Mesenteric fat pad (tissue), 1 donor: ENCODE data around the gene DDAH1. TPM values are rescaled to one million over a fixed set of nuclear protein-coding genes. Genes with fewer than 3 reads are reported as not detected.
A peak's percentile ranks its signal among the peaks of the same experiment; 100 is the strongest.
"Not testable (repeated sequence)": the region's sequence is repeated elsewhere in the genome, so short reads cannot be mapped to it uniquely, and the experiment has no call there.

Experiments
- DNase-seq: peaks from one replicate; pipeline ENCODE4 v3.0.0-alpha.2; 2020; ENCODE audit warnings: low spot score
- total RNA-seq: library from RNA; stranded (reverse); fragmentation: NEBNext Ultra II Directional; extraction: Animal tissue kit (Norgen Biotek cat#: 25700); gene quantifications from one replicate; pipeline ENCODE4 v1.2.1, GENCODE V29; 2021
- donor health status: DM: yes; HTN: yes; CAD: no.

The DDAH1 gene
- total RNA-seq, 1 donor from 2014 or later = 15.4 TPM

- DNase-seq = no peak
Observed at GRCh38 chr1:85471558-85471957, 6.6 kb upstream of the DDAH1 start.

- not testable (repeated sequence) for DNase-seq
Observed at GRCh38 chr1:85470130-85470529, 5.2 kb upstream of the DDAH1 start.

DNA sequence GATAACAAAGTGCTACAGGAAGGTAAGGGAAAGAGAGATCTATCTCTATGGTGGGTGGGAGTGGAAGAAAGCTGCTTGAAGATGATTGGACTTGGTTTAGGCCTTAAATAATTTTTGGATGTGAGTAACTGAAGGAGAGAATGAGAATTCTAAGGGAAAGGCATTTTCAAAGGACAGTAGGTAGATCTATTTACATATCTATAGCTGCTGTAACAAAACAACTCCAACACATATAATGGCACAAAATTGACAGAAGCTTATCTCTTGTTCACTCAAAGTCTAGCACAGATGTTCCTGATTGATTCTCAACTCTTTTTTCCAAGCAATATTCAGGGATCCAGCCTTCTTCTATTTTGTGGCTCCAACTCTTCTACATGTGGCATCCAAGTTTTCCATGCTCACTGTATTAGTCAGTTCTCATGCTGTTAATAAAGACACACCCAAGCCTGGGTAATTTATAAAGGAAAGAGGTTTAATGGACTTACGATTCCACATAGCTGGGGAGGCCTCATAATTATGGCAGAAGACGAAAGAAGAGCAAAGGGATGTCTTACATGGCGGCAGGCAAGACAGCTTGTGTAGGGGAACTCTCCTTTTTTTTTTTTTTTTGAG lies 3.1 kb upstream of the DDAH1 start:
- DNase-seq = no peak

GRCh38 chr1:85467036-85467435 lies 2.1 kb upstream of the DDAH1 start:
- no peak for DNase-seq

DNA sequence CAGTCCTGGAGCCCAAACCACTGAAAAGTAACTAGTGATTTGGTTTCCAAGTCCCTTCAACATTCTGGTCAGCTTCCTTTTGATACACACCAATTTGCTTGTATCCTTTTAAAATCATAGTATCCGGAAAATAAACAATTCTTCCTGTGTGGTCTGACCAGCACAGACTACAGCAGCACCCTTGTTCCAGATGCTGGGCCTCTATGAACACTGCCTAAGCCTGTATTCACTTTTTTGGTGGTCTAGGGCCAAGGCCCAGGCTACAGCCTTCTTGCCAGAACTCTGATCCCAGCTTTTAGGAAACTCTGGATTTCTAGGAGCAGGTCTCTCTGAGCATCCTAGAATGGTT lies 801 bp upstream of the DDAH1 start:
- no peak for DNase-seq

GRCh38 chr1:85464497-85465098 lies 361 bp downstream of the DDAH1 start:
- peak; percentile 91 for DNase-seq

DNA sequence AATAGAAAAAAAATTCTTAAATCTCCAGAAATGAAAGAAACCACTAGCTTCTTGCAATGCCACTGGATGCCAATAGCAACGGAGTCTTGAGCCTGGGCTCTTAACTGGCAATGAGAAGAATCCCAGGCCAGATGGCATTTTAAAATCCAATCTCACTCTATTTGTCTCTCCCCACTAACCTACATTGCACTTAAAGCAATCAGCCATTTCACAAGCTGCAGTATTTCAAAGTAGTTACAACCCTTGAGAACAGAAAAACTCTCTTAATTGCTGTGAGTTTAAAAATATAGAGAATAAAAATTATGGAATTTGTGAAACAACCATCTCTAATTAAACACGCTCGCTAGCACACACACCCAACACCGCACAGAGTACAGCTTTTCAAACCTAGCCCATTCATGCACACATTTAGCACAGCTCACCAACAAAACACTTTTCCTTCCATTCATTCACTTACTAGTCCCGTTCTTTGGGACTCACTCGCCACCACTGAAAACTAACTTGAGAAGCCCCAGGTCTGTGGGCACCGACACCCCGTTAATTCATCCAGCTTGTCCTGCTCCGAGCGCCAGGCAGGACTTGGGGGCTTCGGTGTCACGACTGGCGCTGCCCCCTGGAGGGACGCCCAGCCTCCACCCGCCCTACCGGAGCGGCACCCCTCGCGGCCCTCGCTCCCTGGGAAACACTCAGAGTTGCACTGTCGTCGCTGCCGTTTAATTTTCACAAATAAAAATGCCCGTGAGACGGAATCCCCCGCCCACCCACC lies 1.0 kb downstream of the DDAH1 start:
- DNase-seq = no peak

DNA sequence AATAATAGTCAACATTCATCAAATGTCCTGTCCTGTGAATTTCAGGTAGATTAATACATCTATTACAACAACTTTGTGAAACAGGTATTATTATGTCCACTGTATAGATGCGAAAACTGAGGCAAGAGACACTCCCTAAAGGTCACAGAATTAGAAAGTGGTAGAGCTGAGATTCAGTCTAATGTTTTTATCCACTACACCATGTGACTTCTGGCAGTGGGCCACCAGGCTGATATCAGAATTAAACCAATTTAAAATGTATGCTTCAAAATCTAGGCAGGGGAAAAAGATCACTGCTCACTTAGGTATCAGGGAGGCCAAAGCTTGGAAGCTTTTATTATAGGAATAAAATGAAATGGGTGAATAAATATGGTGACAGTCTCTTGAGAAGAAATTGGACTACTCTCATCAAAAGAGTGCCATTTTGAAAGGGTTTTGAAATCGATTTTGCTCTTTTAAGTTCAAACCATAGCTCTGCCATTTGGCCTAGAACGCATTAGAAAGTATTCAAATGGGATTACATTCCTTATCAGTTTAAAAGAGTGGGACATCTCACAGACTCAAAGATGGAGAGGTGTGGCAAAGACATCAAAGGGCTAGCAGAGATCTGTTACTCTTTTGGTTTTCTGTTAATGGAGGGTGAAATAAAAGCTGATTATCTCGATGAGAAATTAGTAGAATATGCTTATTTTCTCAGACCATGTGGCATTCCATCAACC lies 1.9 kb downstream of the DDAH1 start:
- no peak for DNase-seq

DNA sequence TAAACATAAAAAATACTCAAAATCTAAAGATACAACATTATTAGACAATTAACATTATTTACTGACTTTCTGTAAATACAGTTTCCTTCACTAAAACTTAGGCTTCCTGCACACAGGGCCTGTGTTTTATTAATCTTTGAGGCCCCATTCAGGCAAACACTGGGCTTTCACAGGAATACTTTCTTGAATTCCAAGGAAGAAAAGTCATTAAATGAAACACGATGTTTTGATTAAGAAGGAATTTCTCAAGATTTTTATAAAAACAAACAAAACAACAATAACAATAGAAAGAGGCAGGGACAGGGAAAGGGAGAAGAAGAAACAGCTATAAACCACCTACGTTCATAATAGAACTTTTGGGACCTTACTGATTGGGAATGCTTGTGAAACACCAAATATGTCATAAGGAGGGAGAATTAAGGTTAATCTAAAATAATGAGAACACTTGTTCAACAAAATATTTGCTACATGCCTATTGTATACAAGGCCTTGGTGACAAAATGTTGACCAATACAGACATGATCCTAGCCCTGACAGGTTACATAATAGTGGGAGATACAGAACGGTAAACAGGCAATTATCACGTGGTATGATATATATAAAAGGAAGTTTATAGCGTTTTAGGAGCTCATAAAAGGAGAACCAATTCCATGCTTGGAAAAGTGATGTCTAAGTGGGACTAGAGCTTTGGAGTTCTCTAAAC lies 3.6 kb downstream of the DDAH1 start:
- no peak for DNase-seq

DNA sequence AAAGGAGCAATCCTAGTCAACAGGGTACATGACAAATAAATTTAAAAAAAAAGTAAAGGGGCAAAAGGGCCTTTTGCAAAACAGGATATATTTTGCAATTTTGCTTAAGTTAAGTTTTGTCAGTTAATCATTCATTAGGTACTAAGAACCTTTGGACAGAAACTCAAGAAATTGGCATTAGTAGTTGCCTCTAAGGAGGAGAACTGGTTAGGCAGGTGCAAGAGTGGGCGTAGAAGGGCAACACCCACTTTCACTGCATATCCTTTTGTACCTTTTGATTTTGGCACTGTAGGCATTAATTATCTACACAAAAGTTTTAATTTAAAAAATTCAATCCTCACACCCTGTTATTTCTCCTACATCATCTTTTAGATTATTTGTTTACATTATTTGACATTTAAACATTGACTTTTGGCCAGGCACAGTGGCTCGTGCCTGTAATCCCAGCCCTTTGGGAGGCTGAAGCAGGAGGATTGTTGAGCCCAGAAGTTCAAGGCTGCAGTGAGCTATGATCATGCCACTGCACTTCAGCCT lies 4.3 kb downstream of the DDAH1 start:
- no peak for DNase-seq

GRCh38 chr1:85459290-85459689 lies 5.7 kb downstream of the DDAH1 start:
- no peak for DNase-seq

GRCh38 chr1:85454214-85454613 lies 10.7 kb downstream of the DDAH1 start:
- no peak for DNase-seq

DNA sequence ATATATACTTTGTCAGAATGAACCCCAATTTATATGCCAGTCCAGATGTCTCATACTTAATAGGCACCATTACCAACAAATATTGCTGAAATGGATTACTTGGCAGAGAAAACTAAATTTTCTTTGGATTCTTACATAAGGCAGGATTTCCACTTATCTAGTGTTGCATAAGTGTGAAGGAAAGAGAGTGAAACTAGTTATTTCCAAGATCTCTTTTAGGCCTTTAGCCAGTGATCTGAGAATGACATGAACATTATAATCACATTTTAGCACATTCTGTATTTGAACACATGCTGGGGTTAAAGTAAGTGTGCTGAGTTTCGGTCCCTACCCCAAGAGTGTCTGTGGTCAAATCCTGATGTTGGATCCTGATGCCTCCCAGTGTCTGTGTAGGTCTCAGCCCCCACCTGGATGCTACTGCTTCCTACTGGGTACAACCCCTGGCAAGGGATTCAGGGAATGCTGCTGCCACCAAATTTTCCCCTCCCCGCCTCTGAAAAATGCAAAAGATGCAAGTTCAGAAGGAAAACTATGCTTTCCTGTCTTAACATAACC lies 11.2 kb downstream of the DDAH1 start:
- no peak for DNase-seq

- DNase-seq = no peak
Observed at GRCh38 chr1:85452948-85453347, 12.0 kb downstream of the DDAH1 start.

- DNase-seq = no peak
Observed at GRCh38 chr1:85451236-85451830, 13.6 kb downstream of the DDAH1 start.

- DNase-seq = no peak
Observed at GRCh38 chr1:85450832-85451231, 14.1 kb downstream of the DDAH1 start.

DNA sequence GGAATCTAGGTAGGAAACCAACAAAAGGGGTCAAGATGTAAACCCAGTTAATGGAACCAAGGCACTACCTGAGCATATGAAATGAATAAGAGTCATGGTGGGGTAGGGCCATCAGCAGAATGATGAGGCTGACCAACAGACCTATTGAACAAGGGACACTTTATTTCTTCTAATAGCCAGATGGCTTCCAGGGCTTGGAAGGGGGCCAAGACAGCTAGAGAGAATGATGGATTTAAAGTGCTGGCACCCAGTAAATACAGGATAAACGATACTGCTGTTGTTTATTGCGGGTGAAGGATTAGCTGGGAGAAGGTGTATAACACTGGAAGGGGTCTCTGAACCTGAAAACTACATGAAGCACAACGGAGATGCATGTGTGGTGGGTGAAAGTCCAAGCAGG lies 15.6 kb downstream of the DDAH1 start:
- no peak for DNase-seq

- no peak for DNase-seq
Observed at GRCh38 chr1:85448358-85448757, 16.6 kb downstream of the DDAH1 start.

GRCh38 chr1:85447006-85447943 lies 17.7 kb downstream of the DDAH1 start:
- no peak for DNase-seq
